NCI-H2196 (cell line): ENCODE data around the gene GLB1L.
A peak's percentile ranks its signal among the peaks of the same experiment; 100 is the strongest.

ENCODE experiments used
- DNase-seq: peaks from one replicate; lab custom pipeline; 2025; ENCODE audit not compliant: unreplicated experiment; lab: John Stamatoyannopoulos, UW

Gene GLB1L

GRCh38 chr2:219253753-219254589 is 8.7 kb upstream of the GLB1L start, which contains the start of gene TUBA4A:
Gene TUBA4A, minus strand, starts transcription at chr2:219253918. Its CDS starts 60 bp downstream, at chr2:219253858.
- DNase-seq = peak; percentile 90

- peak; percentile 40 for DNase-seq
These were observed 7.9 kb upstream of the GLB1L start, which contains the start of gene TUBA4B for GRCh38 chr2:219252900-219253752. Gene TUBA4B, plus strand, starts transcription at chr2:219253243. Its CDS starts 165 bp downstream, at chr2:219253408.

GRCh38 chr2:219252570-219252899 is 7.3 kb upstream of the GLB1L start:
- DNase-seq = no peak

GRCh38 chr2:219252084-219252483 is 6.8 kb upstream of the GLB1L start:
- no peak for DNase-seq

GRCh38 chr2:219251656-219252055 is 6.4 kb upstream of the GLB1L start:
- no peak for DNase-seq

- DNase-seq = no peak
These were observed 5.0 kb upstream of the GLB1L start for GRCh38 chr2:219250049-219250781.

- DNase-seq = peak; percentile 92
These were observed 4.1 kb upstream of the GLB1L start for GRCh38 chr2:219249203-219249980.

- no peak for DNase-seq
These were observed 3.6 kb upstream of the GLB1L start for GRCh38 chr2:219248845-219249202.

GRCh38 chr2:219247678-219248642 is 2.7 kb upstream of the GLB1L start:
- no peak for DNase-seq

GRCh38 chr2:219246559-219246958 is 1.3 kb upstream of the GLB1L start:
- no peak for DNase-seq

- no peak for DNase-seq
These were observed 621 bp upstream of the GLB1L start for GRCh38 chr2:219245899-219246230.

- no peak for DNase-seq
These were observed 476 bp downstream of the GLB1L start for GRCh38 chr2:219244789-219245147.

GRCh38 chr2:219243291-219243761 is 1.9 kb downstream of the GLB1L start:
- no peak for DNase-seq

GRCh38 chr2:219234331-219234730 is 10.9 kb downstream of the GLB1L start:
- no peak for DNase-seq

GRCh38 chr2:219230059-219230540 is 15.1 kb downstream of the GLB1L start:
- peak; percentile 22 for DNase-seq

- DNase-seq = peak; percentile 98
These were observed 15.8 kb downstream of the GLB1L start, which contains the start of the genes ANKZF1 and ATG9A for GRCh38 chr2:219229305-219230058. Gene ANKZF1, plus strand, starts transcription at chr2:219229806. Its CDS starts 452 bp downstream, at chr2:219230258. Gene ATG9A, minus strand, starts transcription at chr2:219229636. Its CDS starts 1,612 bp downstream, at chr2:219228024.

GRCh38 chr2:219228911-219229304 is 16.3 kb downstream of the GLB1L start:
- DNase-seq = no peak
